Activated T-cell treated with anti-CD3 and anti-CD28 coated beads, Interleukin-2, amount 50 U/mL, for 1 hour (primary cell): Measurements from ENCODE around the gene LSMEM2.
A peak's percentile ranks its signal among the peaks of the same experiment; 100 is the strongest.
"Not testable (repeated sequence)": the region's sequence is repeated elsewhere in the genome, so short reads cannot be mapped to it uniquely, and the experiment has no call there.

Experiments used
- DNase-seq: peaks from one replicate; pipeline ENCODE4 v3.0.0-alpha.2; 2020

Gene LSMEM2

DNA sequence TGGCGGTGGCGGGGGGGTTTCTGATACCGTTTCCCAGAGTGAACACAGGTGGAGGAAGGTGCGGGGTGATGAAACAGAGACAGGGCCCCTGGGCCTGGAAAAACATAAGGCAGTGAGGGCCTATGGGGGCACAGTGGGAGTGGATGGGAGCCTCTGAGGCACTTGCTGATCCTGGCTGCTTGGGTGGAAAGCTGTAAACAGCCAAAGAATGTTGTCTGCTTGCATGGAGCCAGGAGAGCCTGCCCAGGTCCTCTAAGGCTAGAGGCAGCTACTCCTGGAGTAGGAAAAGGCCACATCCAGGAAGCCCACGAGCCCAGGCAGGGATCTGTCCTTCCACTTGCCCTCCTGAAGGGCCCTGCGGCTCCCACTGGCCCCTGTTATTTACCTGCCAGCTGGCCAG, 12.9 kb upstream of the LSMEM2 start:
- no peak for DNase-seq

DNA sequence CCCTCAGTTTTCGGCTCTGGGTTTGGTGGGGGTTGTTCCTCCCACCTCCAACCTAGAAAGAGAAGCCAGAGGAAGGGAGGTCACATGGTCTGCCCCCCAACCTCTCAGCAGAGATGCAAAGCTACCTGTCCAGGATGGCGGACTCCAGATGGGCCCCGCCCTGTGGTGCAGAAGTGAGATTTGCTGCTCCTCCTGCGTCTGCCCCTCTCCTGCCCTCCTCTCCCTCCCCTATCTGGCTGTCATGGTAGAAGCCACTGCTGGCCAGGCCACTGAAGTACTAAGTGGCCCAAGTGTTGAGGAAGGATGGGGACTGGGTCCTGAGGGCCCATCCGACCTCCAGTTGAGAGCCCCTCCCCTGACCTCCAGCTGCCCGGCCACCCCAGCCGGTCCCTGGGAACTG, 12.1 kb upstream of the LSMEM2 start:
- no peak for DNase-seq

DNA sequence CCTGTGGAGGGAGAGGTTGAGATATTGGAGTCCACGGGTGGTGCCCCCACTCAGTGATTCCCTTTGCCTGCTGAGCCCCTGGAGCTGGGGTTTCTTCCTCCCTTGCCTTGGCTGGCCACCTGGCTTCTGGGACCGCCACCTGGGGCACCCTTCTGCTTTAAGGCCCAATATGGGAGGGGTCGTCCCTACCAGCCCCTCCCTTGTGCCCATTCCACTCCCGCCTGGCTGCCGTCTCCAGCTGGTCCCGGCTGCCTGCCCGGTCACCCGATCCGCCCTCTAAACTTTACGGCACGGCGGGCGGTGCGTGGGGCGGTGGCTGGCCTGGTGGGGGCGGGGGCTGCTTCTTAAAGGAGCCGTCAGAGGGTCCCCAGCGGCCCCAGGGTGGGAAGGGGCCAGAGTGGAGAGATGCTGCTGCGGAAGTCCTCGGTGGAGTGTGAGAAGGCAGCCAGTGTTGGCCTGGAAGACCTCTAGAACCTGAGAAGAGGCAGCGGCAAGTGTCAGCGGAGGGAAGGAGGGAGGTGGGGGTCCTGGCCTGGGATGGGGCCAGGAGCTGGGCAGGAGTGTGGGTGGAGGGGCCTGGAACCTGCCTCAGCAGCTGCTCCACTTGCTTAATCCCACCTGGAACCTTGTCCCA, 11.5 kb upstream of the LSMEM2 start:
- no peak for DNase-seq

DNA sequence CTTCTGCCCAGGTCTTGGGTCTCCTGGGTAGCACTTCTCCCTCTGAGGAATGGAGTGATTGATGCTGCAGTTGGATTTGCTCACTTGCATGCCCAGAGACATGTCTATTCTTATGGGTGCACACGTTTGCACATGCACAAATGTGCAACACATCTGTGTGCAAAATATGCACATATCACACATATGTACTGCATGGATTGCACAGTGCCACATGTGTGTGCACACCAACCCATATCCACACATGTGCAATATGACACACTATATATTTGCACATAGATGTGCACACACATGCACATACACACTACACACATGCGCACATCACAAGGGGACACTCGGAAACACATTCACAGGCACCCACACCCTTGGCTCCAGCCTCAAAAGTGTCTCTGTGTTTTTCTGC, 10.6 kb upstream of the LSMEM2 start:
- no peak for DNase-seq

DNA sequence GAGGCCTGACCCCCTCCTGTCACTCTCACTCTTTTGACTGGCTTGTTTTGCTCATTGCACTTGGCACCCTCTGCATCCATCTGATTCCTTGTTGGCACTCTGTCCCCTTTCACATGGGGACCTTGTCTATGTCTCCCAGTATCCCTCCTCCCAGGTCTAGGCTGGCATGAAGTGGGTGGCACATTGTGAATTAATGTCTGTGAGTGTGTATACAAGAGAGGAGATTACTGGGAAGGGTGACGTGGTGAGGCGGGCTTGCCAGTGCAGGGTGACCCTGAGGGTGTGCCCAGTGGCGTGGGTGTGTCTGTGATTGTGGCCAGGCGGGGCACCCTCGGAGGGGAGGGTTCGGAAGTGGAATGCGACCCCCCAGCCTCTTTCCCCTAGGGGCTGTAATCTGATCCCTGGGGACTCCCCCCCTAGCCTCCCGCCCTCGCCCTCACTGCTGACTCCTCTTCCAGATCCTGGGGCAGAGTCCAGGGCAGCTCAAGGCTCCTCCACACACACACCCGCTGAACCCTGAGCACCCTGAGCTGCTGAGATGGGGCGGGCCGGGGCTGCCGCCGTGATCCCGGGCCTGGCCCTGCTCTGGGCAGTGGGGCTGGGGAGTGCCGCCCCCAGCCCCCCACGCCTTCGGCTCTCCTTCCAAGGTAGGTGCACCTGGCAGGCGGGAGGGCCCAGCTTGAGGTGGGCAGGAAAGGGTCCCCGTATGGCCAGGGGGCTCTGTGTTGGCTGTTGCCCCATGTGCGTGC, 10.0 kb upstream of the LSMEM2 start, which contains the start of gene SEMA3B:
Gene SEMA3B (plus strand): TSS at position 445 of the 749 bp plus-strand sequence. CDS start 94 bp downstream, at position 539.
- no peak for DNase-seq

DNA sequence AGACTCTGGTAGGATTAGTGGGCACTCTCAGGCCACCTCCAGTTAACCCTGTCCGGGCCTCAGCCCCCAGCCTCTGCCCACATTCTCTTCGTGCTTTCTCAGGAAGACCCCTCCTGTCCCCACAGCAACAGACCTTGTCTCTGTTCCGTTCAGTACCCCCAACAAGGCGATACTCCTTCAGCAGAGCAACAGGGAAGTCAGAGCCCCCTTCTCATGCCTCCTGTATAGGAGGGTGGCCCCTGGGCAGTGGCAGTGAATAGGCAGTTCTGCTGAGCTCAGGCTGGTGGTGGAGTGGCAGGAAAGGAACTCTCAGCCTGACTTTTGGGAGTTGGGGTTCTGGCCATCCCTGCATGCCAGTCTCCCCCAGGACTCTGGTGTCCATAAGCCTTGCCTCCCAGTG, 9.4 kb upstream of the LSMEM2 start:
- DNase-seq, result no peak

DNA sequence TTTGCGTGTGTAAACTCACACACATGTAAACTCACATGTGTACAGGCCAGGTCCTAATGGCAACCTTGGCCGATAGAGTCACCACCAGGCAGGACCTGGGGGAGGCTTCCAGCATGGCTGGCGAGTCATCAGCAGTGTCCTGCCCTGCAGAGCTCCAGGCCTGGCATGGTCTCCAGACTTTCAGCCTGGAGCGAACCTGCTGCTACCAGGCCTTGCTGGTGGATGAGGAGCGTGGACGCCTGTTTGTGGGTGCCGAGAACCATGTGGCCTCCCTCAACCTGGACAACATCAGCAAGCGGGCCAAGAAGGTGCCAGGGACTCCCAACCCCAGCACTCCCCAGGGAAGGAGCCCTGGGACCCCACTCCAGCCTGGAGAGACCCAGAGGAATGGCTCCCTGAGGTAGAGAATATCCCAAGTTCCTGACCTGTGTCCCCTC, 8.9 kb upstream of the LSMEM2 start:
- no peak for DNase-seq

DNA sequence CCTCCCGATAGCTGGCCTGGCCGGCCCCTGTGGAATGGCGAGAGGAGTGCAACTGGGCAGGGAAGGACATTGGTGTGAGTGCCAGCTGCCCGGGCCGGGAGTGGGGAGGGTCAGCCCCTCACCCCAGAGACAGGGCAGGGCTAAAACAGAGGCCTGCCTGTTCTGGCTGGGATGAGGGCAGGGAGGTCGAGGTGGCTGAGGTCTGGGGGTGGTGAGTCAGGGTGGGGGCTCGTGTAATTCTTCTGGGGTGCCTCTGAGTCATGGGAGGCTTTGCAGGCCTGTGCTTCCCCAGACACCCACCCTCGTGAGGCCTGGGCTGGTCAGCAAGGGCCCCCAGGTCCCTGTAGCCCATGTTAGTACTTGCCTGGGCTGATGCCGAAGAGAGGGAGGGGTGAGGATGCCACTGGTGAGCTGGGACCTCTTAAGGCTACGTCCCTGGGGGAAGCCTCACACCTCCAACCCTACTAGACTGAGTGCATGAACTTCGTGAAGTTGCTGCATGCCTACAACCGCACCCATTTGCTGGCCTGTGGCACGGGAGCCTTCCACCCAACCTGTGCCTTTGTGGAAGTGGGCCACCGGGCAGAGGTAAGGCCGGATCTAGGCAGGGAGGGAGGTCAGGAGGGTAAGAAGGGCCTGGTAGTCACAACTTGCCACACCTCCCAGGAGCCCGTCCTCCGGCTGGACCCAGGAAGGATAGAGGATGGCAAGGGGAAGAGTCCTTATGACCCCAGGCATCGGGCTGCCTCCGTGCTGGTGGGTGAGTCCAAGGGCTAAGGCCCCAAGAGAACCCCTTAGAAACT, 8.3 kb upstream of the LSMEM2 start:
- no peak for DNase-seq

DNA sequence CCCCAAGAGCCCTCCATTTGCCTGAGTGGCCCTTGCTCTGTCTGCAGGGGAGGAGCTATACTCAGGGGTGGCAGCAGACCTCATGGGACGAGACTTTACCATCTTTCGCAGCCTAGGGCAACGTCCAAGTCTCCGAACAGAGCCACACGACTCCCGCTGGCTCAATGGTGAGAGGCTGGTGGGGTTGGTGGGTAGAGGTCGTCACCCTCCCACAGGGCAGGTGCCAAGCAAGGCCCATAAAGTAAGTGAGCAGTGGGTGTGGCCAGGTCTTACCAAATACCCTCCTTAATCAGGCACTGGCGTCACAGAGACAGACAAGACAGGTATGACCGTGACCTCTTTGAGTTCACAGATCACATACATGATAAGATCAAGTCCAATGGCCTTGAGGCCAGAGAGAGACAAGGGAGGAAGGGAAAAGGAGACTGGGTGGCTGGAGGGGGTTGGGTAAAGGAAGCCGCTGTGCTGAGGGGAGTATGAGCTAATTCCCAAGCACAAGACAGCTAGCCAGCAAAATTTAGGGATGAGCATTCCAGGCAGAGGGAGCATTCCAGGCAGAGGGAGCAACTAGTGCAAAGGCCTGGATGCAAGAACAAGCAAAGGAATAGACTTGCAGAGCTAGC, 7.5 kb upstream of the LSMEM2 start:
- DNase-seq, result no peak

DNA sequence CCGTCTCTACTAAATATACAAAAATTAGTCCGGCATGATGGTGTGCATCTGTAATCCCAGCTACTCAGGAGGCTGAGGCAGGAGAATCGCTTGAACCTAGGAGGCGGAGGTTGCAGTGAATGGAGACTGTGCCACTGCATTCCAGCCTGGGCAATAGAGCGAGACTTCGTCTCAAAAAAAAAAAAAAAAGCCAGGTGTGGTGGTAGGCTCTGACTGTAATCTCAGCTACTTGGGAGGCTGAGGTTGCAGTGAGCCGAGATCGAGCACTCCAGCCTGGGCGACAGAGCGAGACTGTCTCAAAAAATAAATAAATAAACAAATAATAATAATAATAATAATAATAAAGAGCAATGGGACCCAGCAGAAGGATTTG, 6.4 kb upstream of the LSMEM2 start:
- not testable (repeated sequence) for DNase-seq

DNA sequence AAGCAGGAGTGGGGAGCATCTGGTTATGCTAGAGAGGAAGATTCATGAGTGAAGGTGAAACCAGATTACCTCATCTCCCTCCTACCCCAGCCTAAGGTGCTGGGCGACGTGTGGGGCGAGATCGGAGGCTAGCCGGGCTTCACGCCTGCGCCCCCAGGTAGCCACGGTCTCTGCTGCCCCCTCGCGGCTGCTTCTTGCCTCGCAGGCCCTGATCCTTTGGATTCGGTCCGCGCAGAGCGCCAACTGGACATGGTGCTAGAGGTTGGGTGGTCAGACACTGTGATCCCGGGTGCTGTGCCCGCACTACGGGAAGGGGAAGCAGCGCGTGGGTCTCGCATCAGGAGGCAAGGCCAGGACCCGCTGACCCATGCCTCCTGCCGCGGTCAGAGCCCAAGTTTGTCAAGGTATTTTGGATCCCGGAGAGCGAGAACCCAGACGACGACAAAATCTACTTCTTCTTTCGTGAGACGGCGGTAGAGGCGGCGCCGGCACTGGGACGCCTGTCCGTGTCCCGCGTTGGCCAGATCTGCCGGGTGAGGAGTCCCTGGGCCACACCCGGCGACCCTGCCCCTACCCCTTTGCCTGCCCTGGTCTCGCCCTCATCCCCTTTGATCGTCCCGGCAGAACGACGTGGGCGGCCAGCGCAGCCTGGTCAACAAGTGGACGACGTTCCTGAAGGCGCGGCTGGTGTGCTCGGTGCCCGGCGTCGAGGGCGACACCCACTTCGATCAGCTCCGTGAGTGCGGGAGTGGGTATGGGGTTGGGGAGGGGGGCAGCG, 5.8 kb upstream of the LSMEM2 start:
- peak; percentile 89 for DNase-seq

DNA sequence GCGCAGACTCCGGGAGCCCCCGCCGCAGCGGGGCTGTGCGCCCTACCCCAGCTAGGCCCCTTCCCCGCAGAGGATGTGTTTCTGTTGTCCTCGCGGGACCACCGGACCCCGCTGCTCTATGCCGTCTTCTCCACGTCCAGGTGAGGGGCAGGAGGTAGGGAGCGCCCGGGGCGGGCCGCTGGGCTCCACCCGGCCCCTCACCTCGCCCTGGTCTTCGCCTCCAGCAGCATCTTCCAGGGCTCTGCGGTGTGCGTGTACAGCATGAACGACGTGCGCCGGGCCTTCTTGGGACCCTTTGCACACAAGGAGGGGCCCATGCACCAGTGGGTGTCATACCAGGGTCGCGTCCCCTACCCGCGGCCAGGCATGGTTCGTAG, 5.2 kb upstream of the LSMEM2 start:
- DNase-seq, result no peak

DNA sequence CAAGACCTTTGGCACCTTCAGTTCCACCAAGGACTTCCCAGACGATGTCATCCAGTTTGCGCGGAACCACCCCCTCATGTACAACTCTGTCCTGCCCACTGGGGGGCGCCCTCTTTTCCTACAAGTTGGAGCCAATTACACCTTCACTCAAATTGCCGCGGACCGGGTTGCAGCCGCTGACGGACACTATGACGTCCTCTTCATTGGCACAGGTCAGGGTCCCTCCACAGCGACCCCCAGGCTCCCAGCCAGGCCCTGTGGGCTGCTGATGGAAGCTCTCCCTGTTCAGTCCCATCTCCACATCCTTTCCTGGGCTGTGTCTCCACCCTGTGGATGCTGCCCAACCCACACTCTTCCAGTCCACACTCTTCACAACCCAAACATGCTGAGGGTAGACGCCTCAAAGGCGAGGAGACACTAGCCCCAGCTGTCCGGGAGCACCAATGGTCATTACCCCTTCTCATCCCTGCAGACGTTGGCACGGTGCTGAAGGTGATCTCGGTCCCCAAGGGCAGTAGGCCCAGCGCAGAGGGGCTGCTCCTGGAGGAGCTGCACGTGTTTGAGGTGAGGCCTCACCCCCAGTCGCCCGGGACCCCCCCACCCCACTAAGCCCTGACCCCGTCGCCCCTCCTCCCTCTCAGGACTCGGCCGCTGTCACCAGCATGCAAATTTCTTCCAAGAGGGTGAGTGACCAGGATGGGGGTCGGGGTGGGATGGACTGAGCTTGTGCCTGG, 4.3 kb upstream of the LSMEM2 start:
- peak; percentile 69 for DNase-seq

DNA sequence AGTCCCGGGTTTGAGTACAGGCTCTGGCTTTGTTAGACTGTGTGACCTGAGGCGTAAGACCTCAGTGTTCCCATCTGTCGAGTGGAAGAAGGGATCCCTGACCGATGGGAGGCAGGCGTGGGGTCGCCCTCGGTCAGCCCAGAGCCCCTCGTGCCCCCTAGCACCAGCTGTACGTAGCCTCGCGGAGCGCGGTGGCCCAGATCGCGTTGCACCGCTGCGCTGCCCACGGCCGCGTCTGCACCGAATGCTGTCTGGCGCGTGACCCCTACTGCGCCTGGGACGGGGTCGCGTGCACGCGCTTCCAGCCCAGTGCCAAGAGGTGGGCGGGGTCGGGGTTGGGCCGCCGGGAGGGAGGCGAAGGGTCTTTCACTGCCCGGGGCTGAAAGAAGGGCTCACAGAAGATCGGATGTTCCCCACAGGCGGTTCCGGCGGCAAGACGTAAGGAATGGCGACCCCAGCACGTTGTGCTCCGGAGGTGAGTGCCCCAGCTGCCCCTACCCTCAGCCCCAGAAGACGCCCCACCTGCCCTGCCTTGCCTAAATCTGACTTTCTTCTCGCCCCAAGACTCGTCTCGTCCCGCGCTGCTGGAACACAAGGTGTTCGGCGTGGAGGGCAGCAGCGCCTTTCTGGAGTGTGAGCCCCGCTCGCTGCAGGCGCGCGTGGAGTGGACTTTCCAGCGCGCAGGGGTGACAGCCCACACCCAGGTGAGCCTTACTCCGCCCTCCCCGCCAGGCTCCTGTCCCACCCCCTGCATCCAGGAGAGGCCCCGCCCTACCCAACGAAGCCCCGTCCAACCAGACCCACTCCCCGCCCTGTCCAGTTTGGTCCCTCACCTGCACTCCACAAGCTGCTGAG, 3.5 kb upstream of the LSMEM2 start:
- DNase-seq, result no peak

DNA sequence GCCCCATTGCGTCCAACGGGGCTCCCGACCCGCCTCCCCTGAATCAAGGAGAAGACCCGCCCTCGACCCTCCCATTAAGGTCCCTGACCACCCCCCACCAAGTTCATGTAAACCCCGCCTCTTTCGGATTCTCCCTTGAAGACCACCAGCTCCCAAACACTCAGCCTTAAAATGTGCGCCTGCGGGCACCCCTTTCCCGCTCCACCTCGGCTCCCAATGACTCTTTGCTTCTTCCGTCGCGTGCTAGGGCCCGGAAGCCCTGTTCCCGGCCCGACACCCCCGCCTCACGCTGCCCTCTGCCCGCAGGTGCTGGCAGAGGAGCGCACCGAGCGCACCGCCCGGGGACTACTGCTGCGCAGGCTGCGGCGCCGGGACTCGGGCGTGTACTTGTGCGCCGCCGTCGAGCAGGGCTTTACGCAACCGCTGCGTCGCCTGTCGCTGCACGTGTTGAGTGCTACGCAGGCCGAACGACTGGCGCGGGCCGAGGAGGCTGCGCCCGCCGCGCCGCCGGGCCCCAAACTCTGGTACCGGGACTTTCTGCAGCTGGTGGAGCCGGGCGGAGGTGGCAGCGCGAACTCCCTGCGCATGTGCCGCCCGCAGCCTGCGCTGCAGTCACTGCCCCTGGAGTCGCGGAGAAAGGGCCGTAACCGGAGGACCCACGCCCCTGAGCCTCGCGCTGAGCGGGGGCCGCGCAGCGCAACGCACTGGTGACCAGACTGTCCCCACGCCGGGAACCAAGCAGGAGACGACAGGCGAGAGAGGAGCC, 2.7 kb upstream of the LSMEM2 start:
- peak; percentile 41 for DNase-seq

DNA sequence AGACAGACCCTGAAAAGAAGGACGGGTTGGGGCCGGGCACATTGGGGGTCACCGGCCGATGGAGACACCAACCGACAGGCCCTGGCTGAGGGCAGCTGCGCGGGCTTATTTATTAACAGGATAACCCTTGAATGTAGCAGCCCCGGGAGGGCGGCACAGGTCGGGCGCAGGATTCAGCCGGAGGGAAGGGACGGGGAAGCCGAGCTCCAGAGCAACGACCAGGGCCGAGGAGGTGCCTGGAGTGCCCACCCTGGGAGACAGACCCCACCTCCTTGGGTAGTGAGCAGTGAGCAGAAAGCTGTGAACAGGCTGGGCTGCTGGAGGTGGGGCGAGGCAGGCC, 2.2 kb upstream of the LSMEM2 start:
- DNase-seq, result no peak

DNA sequence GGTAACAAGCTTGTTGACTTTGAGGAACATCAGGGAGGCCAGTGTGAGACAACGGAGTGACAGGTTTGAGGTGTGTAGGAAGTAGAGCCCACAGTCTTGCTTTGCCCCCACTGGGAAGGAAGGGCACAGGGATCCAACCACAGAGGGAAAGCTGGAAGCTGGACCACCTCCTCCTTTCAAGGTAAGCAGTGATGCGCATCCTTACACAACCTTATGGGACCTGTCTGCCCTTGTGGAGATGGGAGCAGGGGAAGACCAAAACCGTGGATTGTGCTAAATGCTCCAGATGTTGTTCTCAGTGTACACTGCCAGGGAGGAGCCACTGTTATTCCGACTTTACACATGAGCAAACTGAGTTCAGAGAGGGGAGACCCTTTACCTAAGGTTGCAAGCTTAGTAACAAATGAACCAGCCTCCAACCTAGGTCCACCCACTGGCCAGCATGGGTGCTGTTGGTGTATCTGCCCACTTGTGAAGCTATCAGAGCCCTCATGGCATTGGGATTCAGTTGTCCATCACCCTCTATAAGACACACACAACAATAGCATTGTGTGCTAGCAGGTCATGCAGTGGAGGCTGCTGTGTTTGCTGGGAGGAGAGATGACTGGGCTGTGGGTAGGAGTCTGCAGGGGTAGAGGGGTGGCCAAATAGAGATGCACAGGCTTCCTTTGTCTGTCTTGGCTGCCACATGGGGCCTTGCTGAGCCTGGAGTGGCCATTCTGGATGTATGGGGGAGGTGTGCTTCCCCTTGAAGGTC, 586 bp upstream of the LSMEM2 start:
- no peak for DNase-seq

DNA sequence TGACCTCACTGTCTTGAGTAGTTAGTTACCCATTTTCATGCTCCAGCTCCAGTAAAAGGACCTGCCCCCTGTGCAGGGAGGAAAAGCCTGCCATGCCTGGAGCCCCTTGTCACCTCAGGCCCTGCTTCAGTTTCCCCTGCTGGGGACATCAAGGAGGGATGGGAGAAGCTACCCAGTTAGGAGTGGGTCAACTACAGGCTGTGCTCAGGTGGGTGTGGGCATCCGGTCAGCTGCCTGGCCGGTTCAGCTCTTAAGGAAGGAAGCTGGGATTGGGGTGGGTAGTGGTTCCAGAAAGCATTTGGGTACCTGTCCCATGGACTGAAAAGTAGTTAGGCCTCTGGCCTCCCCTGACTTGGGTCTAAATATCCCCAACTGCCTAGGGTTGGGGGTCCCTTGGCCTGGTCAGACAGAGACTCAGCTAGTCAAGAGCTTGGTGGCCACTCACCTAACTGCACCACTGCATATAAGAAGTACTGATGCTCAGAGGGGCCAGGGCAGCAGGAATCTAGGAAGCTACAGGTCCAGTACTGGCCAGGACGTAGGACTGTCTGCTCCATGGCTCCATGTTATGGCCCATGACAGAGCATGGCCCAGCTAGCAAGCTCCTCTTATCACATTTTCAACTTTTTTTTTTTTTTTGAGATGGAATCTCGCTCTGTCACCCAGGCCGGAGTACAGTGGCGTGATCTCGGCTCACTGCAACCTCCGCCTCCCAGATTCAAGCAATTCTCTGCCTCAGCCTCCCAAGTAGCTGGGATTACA, 549 bp downstream of the LSMEM2 start:
- no peak for DNase-seq

DNA sequence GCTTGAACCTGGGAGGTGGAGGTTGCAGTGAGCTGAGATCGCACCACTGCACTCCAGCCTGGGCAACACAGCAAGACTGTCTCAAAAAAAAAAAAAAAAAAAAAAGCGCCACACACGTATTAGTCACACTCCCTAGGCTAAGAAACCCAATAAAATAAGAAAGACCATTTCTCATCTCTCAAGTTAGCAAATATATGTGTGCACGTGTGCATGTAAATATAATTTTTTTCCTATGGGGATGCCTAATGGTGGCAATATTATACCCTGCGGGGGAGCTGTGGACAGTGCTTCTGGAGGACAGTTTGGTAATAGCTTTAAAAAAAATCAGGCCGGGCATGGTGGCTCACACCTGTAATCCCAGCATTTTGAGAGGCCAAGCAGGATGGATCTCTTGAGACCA, 5.2 kb downstream of the LSMEM2 start:
- not testable (repeated sequence) for DNase-seq
